IPS-NIHi11 (cell line): ENCODE results near the gene FCER1G.

ENCODE experiments used
- DNase-seq: peaks from one replicate; pipeline ENCODE4 v3.0.0; 2012; ENCODE audit warnings: mixed read lengths, low spot score

The FCER1G gene

GRCh38 chr1:161188381-161188780, 26.7 kb upstream of the FCER1G start:
- DNase-seq, result no peak

GRCh38 chr1:161189036-161189435, 26.1 kb upstream of the FCER1G start:
- DNase-seq, result no peak

- DNase-seq, result no peak
Measured at GRCh38 chr1:161190962-161191521, 24.1 kb upstream of the FCER1G start.

- DNase-seq, result no peak
Measured at GRCh38 chr1:161191971-161192370, 23.1 kb upstream of the FCER1G start.

- peak; percentile 84 for DNase-seq
Measured at GRCh38 chr1:161192476-161193465, 22.3 kb upstream of the FCER1G start.

GRCh38 chr1:161193561-161194235, 21.4 kb upstream of the FCER1G start:
- no peak for DNase-seq

GRCh38 chr1:161195171-161195570, 19.9 kb upstream of the FCER1G start:
- DNase-seq, result no peak

GRCh38 chr1:161196111-161196510, 19.0 kb upstream of the FCER1G start:
- DNase-seq, result no peak

- no peak for DNase-seq
Measured at GRCh38 chr1:161196521-161197451, 18.3 kb upstream of the FCER1G start.

GRCh38 chr1:161197560-161198193, 17.4 kb upstream of the FCER1G start:
- DNase-seq, result no peak

- peak; percentile 86 for DNase-seq
Measured at GRCh38 chr1:161198194-161198896, 16.8 kb upstream of the FCER1G start.

- DNase-seq, result no peak
Measured at GRCh38 chr1:161198897-161199431, 16.1 kb upstream of the FCER1G start, which contains the start of gene ADAMTS4. Gene ADAMTS4 (minus strand): TSS chr1:161199054. CDS start chr1:161198627, 427 bp downstream.

- DNase-seq, result no peak
Measured at GRCh38 chr1:161199506-161200139, 15.5 kb upstream of the FCER1G start.

GRCh38 chr1:161200421-161200991, 14.6 kb upstream of the FCER1G start:
- DNase-seq, result no peak

- DNase-seq, result no peak
Measured at GRCh38 chr1:161200992-161201835, 13.9 kb upstream of the FCER1G start.

- peak; percentile 87 for DNase-seq
Measured at GRCh38 chr1:161201836-161202712, 13.0 kb upstream of the FCER1G start, which contains the start of gene NDUFS2. Gene NDUFS2 (plus strand): TSS chr1:161202367. CDS start chr1:161202386, 19 bp downstream.
